Measurements from ENCODE around the gene SNAP25.

SNAP25 gene

GRCh38 chr20:10342152-10342551, 123.5 kb downstream of the SNAP25 start:
- no peak for DNase-seq

GRCh38 chr20:10344953-10345352, 126.3 kb downstream of the SNAP25 start:
- DNase-seq: no peak

- DNase-seq: no peak
These were observed 128.7 kb downstream of the SNAP25 start for GRCh38 chr20:10347086-10347880.

GRCh38 chr20:10349118-10349517, 130.5 kb downstream of the SNAP25 start:
- no peak for DNase-seq

- no peak for DNase-seq
These were observed 131.7 kb downstream of the SNAP25 start for GRCh38 chr20:10350188-10350842.

GRCh38 chr20:10352934-10353824, 134.5 kb downstream of the SNAP25 start:
- no peak for DNase-seq

- no peak for DNase-seq
These were observed 138.0 kb downstream of the SNAP25 start for GRCh38 chr20:10356628-10357027.

Data from stimulated activated CD4-positive, alpha-beta T cell treated with anti-CD3 and anti-CD28 coated beads, Interleukin-4, amount 100 ng/mL, for 4 hours (primary cell).